Adrenal gland (tissue), 5 donors: ENCODE measurements around the gene GH2.

Experiments
- CTCF ChIP-seq, 6 experiments: fragments of 450-650 bp in 4 of 6; fragments of 200-600 bp in 2 of 6; sonication (generic) in 1 of 6; IDR thresholded peaks; 1 replicate in 5 of 6; 2 replicates in 1 of 6; pipeline versions ENCODE4 v1.5.1 to v1.8.0; 2016 to 2021; ENCODE audit warnings: antibody characterized with exemption in 6 of 6, mild to moderate bottlenecking in 2 of 6, moderate library complexity in 1 of 6
- POLR2A ChIP-seq, 2 donors: fragments of 450-650 bp; IDR thresholded peaks; one replicate each; pipeline ENCODE4 v1.6.1; 2017; ENCODE audit warnings: antibody characterized with exemption in 2 of 2, mild to moderate bottlenecking in 2 of 2, moderate library complexity in 1 of 2
- donor health status: DM: no; HTN: no; CAD: no.

GRCh38 chr17:63845509-63845908, 36.2 kb downstream of the GH2 start:
- TF ChIP-seq POLR2A (IDR thresholded peaks at IDR 0.05) (no peak), CTCF (IDR thresholded peaks at IDR 0.05) (no peak)
